ENCODE data around the gene ARRDC4.

GRCh38 chr15:97995881-97996603, 35.5 kb downstream of the ARRDC4 start:
- TF ChIP-seq CREB1 (IDR thresholded peaks at IDR 0.05; ENCODE audit: low read depth), result no peak
- TF ChIP-seq MAX (IDR thresholded peaks at IDR 0.05), result no peak
